Karpas-422 (cell line): Measurements from ENCODE around the gene PRKN. TPM values are rescaled to one million over a fixed set of nuclear protein-coding genes. Genes with fewer than 3 reads are reported as not detected.

ENCODE experiments used
- DNase-seq: peaks from one replicate; pipeline ENCODE4 v3.0.0-alpha.2; 2015
- H2AFZ ChIP-seq: fragments of 200-600 bp; sonication (generic); 2 replicates; pipeline ENCODE4 v1.6.1; 2014; ENCODE audit warnings: antibody characterized with exemption, low read length, mixed read lengths
- H3K27ac ChIP-seq: fragments of 200-600 bp; sonication (generic); 2 replicates; pipeline ENCODE4 v1.5.1; 2014; ENCODE audit warnings: mild to moderate bottlenecking, low read length, moderate library complexity
- H3K27me3 ChIP-seq: fragments of 200-600 bp; sonication (generic); 2 replicates; pipeline ENCODE4 v1.6.1; 2014; ENCODE audit warnings: low read length, mixed read lengths
- H3K36me3 ChIP-seq: fragments of 200-600 bp; sonication (generic); 2 replicates; pipeline ENCODE4 v1.6.1; 2014; ENCODE audit warnings: low read length, mixed read lengths; ENCODE audit not compliant: insufficient read depth
- H3K4me1 ChIP-seq: fragments of 200-600 bp; sonication (generic); 2 replicates; pipeline ENCODE4 v1.6.1; 2014; ENCODE audit warnings: mild to moderate bottlenecking, low read length, mixed read lengths
- H3K4me2 ChIP-seq: fragments of 200-600 bp; sonication (generic); 2 replicates; pipeline ENCODE4 v1.6.1; 2014; ENCODE audit warnings: low read length, low read depth, mild to moderate bottlenecking; ENCODE audit not compliant: poor library complexity, severe bottlenecking
- H3K4me3 ChIP-seq: fragments of 200-600 bp; sonication (generic); 2 replicates; pipeline ENCODE4 v1.5.1; 2014; ENCODE audit warnings: mild to moderate bottlenecking, antibody characterized with exemption, low read length, mixed read lengths
- H3K79me2 ChIP-seq: fragments of 200-600 bp; sonication (generic); 2 replicates; pipeline ENCODE4 v1.6.1; 2014; ENCODE audit warnings: mild to moderate bottlenecking, low read length, mixed read lengths
- H3K9ac ChIP-seq: fragments of 200-600 bp; sonication (generic); 2 replicates; pipeline ENCODE4 v1.6.0; 2014; ENCODE audit warnings: low read length
- H3K9me2 ChIP-seq: fragments of 200-600 bp; sonication (generic), shearing (Covaris generic); replicated peaks from 2 replicates; pipeline ENCODE4 v1.6.0; 2014; ENCODE audit warnings: mild to moderate bottlenecking, low read length, moderate library complexity; ENCODE audit not compliant: insufficient read depth
- H3K9me3 ChIP-seq: fragments of 300-700, 200-600 bp; sonication (generic); 2 replicates; pipeline ENCODE4 v1.6.1; 2014; ENCODE audit warnings: low read length, mixed read lengths
- H4K20me1 ChIP-seq: fragments of 200-600 bp; sonication (generic); 2 replicates; pipeline ENCODE4 v1.6.1; 2014; ENCODE audit warnings: mild to moderate bottlenecking, antibody characterized with exemption, low read length, low read depth; ENCODE audit not compliant: insufficient read depth
- total RNA-seq: library from RNA; depleted of rRNA; stranded (reverse); fragments of >200 nt; shearing (Covaris generic); gene quantifications from 2 replicates; pipeline ENCODE4 v1.2.3, GENCODE V29; 2014; ENCODE audit warnings: low replicate concordance

PRKN gene
- total RNA-seq, 1 experiment from 2014 or later = not detected

DNA sequence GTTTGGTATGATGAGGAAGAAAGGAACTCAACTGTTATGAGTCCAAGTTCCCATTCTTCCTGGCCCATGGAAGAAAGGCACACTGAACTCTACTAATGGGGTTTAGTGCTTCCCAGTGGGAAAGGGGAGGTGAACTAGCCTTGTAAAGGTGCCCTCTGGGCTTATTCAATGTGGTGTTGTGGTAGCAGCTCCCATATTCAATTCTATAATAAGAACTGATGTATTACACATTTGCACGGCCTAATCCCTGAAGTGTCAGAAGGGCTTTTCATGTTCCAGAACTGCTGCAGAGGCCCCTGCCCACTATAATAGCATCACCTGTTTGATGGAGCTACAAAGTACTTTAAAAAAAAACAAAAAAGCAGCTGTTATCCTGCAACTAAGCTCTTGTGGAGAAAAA is 17.1 kb downstream of the PRKN start:
- no peaks in the 10 kb centered on the region for H4K20me1 ChIP-seq
- H3K9me2 ChIP-seq = no peaks in the 10 kb centered on the region

DNA sequence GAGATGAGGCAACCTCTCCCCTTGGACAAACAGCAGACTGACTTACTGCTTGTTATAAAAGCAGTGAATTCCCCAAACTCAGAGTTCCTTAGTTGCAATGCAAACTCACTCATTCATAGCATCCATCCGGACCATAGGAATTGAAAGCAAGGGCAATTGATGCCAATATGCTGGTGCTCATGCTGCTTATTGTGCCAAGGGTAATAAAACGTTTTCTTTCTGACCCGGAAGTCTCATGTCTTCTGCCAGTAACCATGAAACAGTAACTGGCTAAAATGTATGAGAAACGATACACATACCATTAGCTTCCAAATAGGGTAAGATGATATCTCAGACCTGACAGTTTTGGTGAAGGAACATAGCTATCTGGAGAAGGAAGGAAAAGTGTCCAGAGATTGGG is 18.1 kb downstream of the PRKN start:
- Histone ChIP-seq H3K9me2 (no peaks in the 10 kb centered on the region), H3K9ac (no peak overlapping the region), H3K9me3 (0 out of 2 replicates have a peak, but pooled peaks cover 4% of the 10 kb centered on the region), H3K79me2 (no peaks in the 10 kb centered on the region), H4K20me1 (no peaks in the 10 kb centered on the region), H3K4me2 (no peak overlapping the region), H3K4me3 (no peak overlapping the region), H3K36me3 (no peaks in the 10 kb centered on the region), H3K27me3 (no peaks in the 10 kb centered on the region), H3K27ac (no peak overlapping the region), H3K4me1 (no peaks in the 10 kb centered on the region), H2AFZ (no peak overlapping the region)
- no peak for DNase-seq

More for the DNA sequence above, 17.1 kb downstream of the PRKN start:
- no peak overlapping the region for H3K9ac ChIP-seq
- no peaks in the 10 kb centered on the region for H3K79me2 ChIP-seq
- no peak for DNase-seq
- no peaks in the 10 kb centered on the region for H3K36me3 ChIP-seq
- H3K9me3 ChIP-seq = peaks cover 8% of the 10 kb centered on the region; the same call in 1 of the 2 replicates
- no peaks in the 10 kb centered on the region for H3K27me3 ChIP-seq
- H2AFZ ChIP-seq = no peak overlapping the region
- H3K4me2 ChIP-seq = no peak overlapping the region
- no peak overlapping the region for H3K27ac ChIP-seq
- no peaks in the 10 kb centered on the region for H3K4me1 ChIP-seq
- H3K4me3 ChIP-seq = no peak overlapping the region

DNA sequence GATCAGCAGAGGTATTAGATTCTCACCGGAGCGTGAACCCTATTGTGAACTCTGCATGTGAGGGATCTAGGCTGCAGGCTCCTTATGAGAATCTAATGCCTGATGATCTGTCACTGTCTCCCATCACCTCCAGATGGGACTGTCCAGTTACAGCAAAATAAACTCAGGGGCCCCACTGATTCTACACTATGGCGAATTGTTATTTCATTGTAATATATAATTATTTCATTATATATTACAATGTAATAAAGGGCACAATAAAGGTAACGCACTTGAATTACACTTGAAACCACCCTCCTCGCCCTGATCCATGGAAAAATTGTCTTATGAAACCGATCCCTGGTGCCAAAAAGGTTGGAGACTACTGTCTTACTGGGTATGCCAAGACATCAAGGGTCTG is 18.6 kb downstream of the PRKN start:
- Histone ChIP-seq H3K36me3 (no peaks in the 10 kb centered on the region), H2AFZ (no peak overlapping the region), H3K9ac (no peak overlapping the region), H3K27me3 (no peaks in the 10 kb centered on the region), H3K27ac (no peak overlapping the region), H3K4me2 (no peak overlapping the region), H3K4me3 (no peak overlapping the region), H3K4me1 (no peaks in the 10 kb centered on the region), H4K20me1 (no peaks in the 10 kb centered on the region), H3K9me3 (0 out of 2 replicates have a peak, but pooled peaks cover 4% of the 10 kb centered on the region), H3K79me2 (no peaks in the 10 kb centered on the region), H3K9me2 (no peaks in the 10 kb centered on the region)
- DNase-seq = peak; percentile 47

DNA sequence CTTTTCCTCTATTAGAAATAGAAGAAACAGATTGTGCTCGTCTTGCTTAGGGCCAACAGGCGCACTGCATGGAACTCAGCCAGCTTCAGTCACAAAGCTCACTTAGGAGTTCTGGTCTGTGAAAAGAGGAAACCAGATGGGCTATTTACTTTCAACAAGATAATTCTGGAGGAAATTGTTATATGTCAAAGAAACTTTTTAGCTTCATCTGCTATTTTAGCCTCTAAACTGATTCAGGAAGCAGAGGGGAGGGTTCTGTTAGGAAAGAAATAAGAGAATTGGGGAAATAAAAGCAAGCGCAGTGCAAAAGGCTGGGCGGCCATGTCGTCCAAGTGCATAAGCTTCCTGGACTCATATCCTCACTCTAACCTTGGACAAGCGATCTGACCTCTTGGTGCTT is 21.3 kb downstream of the PRKN start:
- no peaks in the 10 kb centered on the region for H3K36me3 ChIP-seq
- no peak overlapping the region for H3K9ac ChIP-seq
- H3K4me1 ChIP-seq = no peaks in the 10 kb centered on the region
- no peaks in the 10 kb centered on the region for H3K9me2 ChIP-seq
- H3K27me3 ChIP-seq = no peaks in the 10 kb centered on the region
- no peak for DNase-seq
- H3K4me2 ChIP-seq = no peak overlapping the region
- no peaks in the 10 kb centered on the region for H4K20me1 ChIP-seq
- 0 out of 2 replicates have a peak, but pooled peaks cover 4% of the 10 kb centered on the region for H3K9me3 ChIP-seq
- no peak overlapping the region for H2AFZ ChIP-seq
- no peaks in the 10 kb centered on the region for H3K79me2 ChIP-seq
- no peak overlapping the region for H3K4me3 ChIP-seq
- H3K27ac ChIP-seq = no peak overlapping the region

DNA sequence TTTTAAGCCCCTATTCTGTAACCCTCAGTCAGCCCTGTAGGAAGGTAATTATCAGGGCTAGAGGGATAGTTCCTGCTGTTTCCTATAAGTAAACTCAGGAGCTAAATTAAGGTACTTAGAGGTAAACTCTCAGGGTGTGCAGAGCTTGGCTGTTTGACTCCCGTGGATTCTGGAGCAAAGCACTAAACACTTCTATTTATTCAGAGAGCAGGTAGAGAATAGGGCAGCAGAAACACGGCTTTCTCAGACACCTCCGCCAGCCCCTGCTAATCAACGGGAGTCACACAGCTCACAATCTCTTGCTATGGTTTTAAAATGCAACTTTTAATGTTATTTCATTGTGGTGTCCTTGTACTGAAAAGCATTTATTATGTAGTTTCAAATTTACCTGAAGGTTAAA is 21.8 kb downstream of the PRKN start:
- Histone ChIP-seq H3K27ac (no peak overlapping the region), H3K9ac (no peak overlapping the region), H3K4me3 (no peak overlapping the region), H3K9me2 (no peaks in the 10 kb centered on the region), H2AFZ (no peak overlapping the region), H4K20me1 (no peaks in the 10 kb centered on the region), H3K4me2 (no peak overlapping the region), H3K27me3 (no peaks in the 10 kb centered on the region), H3K79me2 (no peaks in the 10 kb centered on the region), H3K36me3 (no peaks in the 10 kb centered on the region), H3K4me1 (no peaks in the 10 kb centered on the region), H3K9me3 (0 out of 2 replicates have a peak, but pooled peaks cover 4% of the 10 kb centered on the region)
- no peak for DNase-seq

DNA sequence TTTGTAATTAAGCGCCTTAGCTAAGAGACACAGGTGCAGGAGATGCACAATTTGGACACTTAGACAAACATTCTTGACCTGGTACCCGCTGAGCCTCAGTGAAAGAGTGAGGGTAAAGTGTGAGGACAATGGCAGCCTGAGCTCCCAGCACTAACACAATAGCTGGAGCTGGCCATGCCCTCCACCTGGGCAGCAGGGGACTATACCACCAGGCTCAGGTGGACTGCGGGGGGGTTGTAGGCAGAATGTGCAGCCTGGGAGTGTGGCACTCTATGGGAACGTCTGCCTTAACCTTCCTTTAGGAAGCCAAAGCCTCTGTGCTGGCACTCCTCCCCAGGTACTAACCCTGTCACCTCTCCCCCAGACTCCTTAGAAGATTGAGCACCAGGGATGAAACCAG is 23.6 kb downstream of the PRKN start:
- Histone ChIP-seq H4K20me1 (no peaks in the 10 kb centered on the region), H3K4me2 (no peak overlapping the region), H3K9ac (no peak overlapping the region), H3K9me3 (0 out of 2 replicates have a peak, but pooled peaks cover 4% of the 10 kb centered on the region), H3K27ac (no peak overlapping the region), H3K79me2 (no peaks in the 10 kb centered on the region), H2AFZ (no peak overlapping the region), H3K4me1 (no peaks in the 10 kb centered on the region), H3K9me2 (no peaks in the 10 kb centered on the region), H3K27me3 (no peaks in the 10 kb centered on the region), H3K4me3 (no peak overlapping the region), H3K36me3 (no peaks in the 10 kb centered on the region)
- no peak for DNase-seq

DNA sequence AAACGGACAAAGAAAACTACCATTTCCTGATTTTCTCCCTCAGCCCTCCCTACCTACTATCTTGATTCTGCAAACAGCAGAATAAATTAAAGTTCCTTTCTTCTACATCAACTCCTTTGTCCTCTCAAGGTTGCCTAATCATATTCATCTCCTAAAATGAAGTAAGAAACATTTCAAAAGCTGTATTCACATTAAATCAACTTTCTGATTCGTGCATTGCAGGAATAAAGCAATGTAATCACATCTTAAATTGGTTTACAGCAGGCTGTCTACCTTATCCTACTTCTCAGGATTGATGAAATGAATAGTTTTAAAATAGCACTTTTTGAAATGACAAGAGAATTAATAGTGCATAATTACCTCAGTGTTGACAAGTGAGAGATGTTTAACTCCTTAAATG is 25.1 kb downstream of the PRKN start:
- Histone ChIP-seq H3K9ac (no peak overlapping the region), H3K9me2 (no peaks in the 10 kb centered on the region), H3K4me3 (no peak overlapping the region), H3K27ac (no peak overlapping the region), H2AFZ (no peak overlapping the region), H3K36me3 (no peaks in the 10 kb centered on the region), H4K20me1 (no peaks in the 10 kb centered on the region), H3K4me2 (no peak overlapping the region), H3K4me1 (no peaks in the 10 kb centered on the region), H3K9me3 (no peaks in the 10 kb centered on the region), H3K79me2 (no peaks in the 10 kb centered on the region), H3K27me3 (no peaks in the 10 kb centered on the region)
- no peak for DNase-seq

DNA sequence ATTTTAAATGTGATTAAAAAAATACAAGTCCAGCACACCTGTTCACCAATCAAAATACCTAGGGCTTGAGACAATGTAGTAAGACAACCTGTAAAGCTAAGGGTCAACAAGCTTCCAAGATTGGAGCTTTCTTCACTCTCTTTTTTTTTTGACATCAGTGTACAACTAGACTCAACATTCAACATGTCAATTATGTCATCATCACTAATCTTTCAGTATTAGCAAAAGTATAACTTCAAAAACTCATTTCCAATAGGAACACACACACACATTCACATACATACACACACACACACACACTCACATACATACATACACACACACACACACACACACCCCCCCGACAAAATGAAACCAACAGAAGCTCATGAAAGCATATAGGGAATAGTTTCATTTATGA is 26.0 kb downstream of the PRKN start:
- no peaks in the 10 kb centered on the region for H3K79me2 ChIP-seq
- H3K27me3 ChIP-seq = no peaks in the 10 kb centered on the region
- H3K27ac ChIP-seq = no peak overlapping the region

DNA sequence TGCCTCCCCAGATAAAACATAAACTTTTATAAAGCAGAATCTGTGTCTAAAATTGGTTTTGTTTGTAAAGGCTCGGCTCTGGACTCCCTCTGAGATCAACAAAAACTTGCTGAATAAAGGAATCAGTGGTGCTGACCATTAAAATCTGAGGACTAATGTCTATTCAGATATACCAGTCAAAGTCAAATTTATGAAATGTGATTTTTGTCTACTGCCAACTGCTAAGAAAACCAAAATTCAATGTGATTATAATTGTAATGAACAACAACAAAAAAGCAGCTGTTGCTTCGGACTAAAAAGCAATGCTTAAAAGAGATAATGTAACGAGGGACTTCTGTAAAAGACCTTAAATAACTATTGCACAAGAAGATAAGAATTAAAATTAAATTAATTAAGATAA is 26.6 kb downstream of the PRKN start:
- Histone ChIP-seq H3K9me2 (no peaks in the 10 kb centered on the region), H3K27me3 (no peaks in the 10 kb centered on the region), H3K36me3 (no peaks in the 10 kb centered on the region), H3K79me2 (no peaks in the 10 kb centered on the region), H2AFZ (no peak overlapping the region), H3K9me3 (no peaks in the 10 kb centered on the region), H3K27ac (no peak overlapping the region), H3K4me3 (no peak overlapping the region), H3K4me1 (no peaks in the 10 kb centered on the region), H3K9ac (no peak overlapping the region), H4K20me1 (no peaks in the 10 kb centered on the region), H3K4me2 (no peak overlapping the region)
- no peak for DNase-seq

More for the DNA sequence above, 26.0 kb downstream of the PRKN start:
- no peaks in the 10 kb centered on the region for H4K20me1 ChIP-seq
- no peak overlapping the region for H2AFZ ChIP-seq
- no peak overlapping the region for H3K4me3 ChIP-seq
- H3K4me1 ChIP-seq = no peaks in the 10 kb centered on the region
- H3K9me2 ChIP-seq = no peaks in the 10 kb centered on the region
- H3K4me2 ChIP-seq = no peak overlapping the region
- DNase-seq = no peak
- no peaks in the 10 kb centered on the region for H3K9me3 ChIP-seq
- H3K36me3 ChIP-seq = no peaks in the 10 kb centered on the region
- no peak overlapping the region for H3K9ac ChIP-seq
